ENCODE measurements around the gene ALOX12.

ALOX12 gene

GRCh38 chr17:7020894-7021664, 25.2 kb downstream of the ALOX12 start:
- 83 to 86% methylated on average over 11 of the region's 11 CpGs for WGBS, 2 experiments
- Histone ChIP-seq H3K4me1 (ENCODE audit: control insufficient read depth, insufficient read depth, low read length) (no peaks in the 10 kb centered on the region), H3K9me3 (ENCODE audit: control insufficient read depth, low read length) (no peaks in the 10 kb centered on the region), H3K27me3 (ENCODE audit: control insufficient read depth, insufficient read depth, low read length, poor library complexity, severe bottlenecking) (peaks cover 47% of the 10 kb centered on the region), H3K27ac (ENCODE audit: insufficient read depth, low read depth, low read length, poor library complexity, severe bottlenecking) (no peak overlapping the region), H3K4me3 (ENCODE audit: insufficient read depth, low read depth, low read length) (no peak overlapping the region), H3K36me3 (ENCODE audit: control insufficient read depth, insufficient read depth, low read length) (no peaks in the 10 kb centered on the region)

- Histone ChIP-seq H3K36me3 (ENCODE audit: control insufficient read depth, insufficient read depth, low read length) (no peaks in the 10 kb centered on the region), H3K4me1 (ENCODE audit: control insufficient read depth, insufficient read depth, low read length) (no peaks in the 10 kb centered on the region), H3K27ac (ENCODE audit: insufficient read depth, low read depth, low read length, poor library complexity, severe bottlenecking) (no peak overlapping the region), H3K27me3 (ENCODE audit: control insufficient read depth, insufficient read depth, low read length, poor library complexity, severe bottlenecking) (peaks cover 47% of the 10 kb centered on the region), H3K9me3 (ENCODE audit: control insufficient read depth, low read length) (no peaks in the 10 kb centered on the region), H3K4me3 (ENCODE audit: insufficient read depth, low read depth, low read length) (peak overlapping the region; percentile 22)
- 11 to 12% methylated on average over 53 of the region's 53 CpGs for WGBS, 2 experiments
These were observed 26.3 kb downstream of the ALOX12 start for GRCh38 chr17:7021993-7022778.

DNA sequence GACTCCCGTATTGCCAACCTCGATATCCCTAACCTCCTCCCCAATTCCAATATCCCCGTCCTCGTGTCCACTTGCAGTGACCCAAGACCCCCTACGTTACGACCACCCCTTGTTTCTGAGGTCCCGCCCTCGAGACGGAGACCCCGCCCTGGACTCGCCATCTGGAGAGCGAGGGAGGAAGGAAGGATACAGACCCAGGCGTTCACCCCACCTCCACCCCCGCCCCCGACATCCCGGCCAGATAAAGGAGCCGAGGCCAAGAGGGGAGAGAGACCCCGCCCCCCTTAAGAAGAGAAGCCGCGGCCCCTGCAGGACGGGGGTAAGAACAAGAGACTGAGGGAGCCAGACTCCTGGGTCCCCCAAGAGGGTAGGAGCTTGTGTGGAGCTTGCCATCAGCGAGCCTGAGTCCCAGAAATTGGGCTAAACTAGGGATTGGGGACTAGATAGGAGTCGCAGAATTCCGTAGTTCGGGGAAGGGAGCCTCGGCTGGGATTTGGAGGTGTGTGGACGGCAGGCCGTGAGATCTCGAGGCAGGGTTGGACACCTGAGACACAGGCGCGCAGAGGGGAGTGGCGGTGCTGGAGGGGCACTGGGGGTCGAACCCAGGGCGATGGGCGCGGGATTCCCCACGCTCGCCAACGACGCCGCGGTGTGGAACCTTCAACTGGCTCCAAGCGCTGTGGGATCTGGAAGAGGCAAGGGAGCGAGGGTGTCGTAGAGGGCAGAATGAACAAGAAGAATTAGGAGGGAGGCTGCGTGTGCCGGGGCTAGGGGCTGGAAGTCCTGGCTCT, 27.1 kb downstream of the ALOX12 start, which contains the start of gene BCL6B:
TSS of gene BCL6B (plus strand) at position 270 of the 791 bp plus-strand sequence. CDS start 622 bp downstream, outside the sequence.
- H3K36me3 ChIP-seq (ENCODE audit: control insufficient read depth, insufficient read depth, low read length) = no peaks in the 10 kb centered on the region
- peak within 1 kb of the TSS; percentile 22 for H3K4me3 ChIP-seq (ENCODE audit: insufficient read depth, low read depth, low read length)
- no peak within 1 kb of the TSS for H3K27ac ChIP-seq (ENCODE audit: insufficient read depth, low read depth, low read length, poor library complexity, severe bottlenecking)
- H3K27me3 ChIP-seq (ENCODE audit: control insufficient read depth, insufficient read depth, low read length, poor library complexity, severe bottlenecking) = peaks cover 47% of the 10 kb centered on the region
- H3K4me1 ChIP-seq (ENCODE audit: control insufficient read depth, insufficient read depth, low read length) = no peaks in the 10 kb centered on the region
- WGBS, 2 experiments = 48 to 51% methylated on average over 45 to 47 of the region's 47 CpGs
- H3K9me3 ChIP-seq (ENCODE audit: control insufficient read depth, low read length) = no peaks in the 10 kb centered on the region

- WGBS, 2 experiments = 51 to 54% methylated on average over 51 of the region's 51 CpGs
- Histone ChIP-seq H3K4me3 (ENCODE audit: insufficient read depth, low read depth, low read length) (no peak overlapping the region), H3K27ac (ENCODE audit: insufficient read depth, low read depth, low read length, poor library complexity, severe bottlenecking) (no peak overlapping the region)
These were observed 27.9 kb downstream of the ALOX12 start for GRCh38 chr17:7023576-7024401.

GRCh38 chr17:7024402-7024785, 28.5 kb downstream of the ALOX12 start:
- Histone ChIP-seq H3K4me1 (ENCODE audit: control insufficient read depth, insufficient read depth, low read length) (no peaks in the 10 kb centered on the region), H3K36me3 (ENCODE audit: control insufficient read depth, insufficient read depth, low read length) (no peaks in the 10 kb centered on the region), H3K27ac (ENCODE audit: insufficient read depth, low read depth, low read length, poor library complexity, severe bottlenecking) (no peak overlapping the region), H3K27me3 (ENCODE audit: control insufficient read depth, insufficient read depth, low read length, poor library complexity, severe bottlenecking) (peaks cover 47% of the 10 kb centered on the region), H3K9me3 (ENCODE audit: control insufficient read depth, low read length) (no peaks in the 10 kb centered on the region), H3K4me3 (ENCODE audit: insufficient read depth, low read depth, low read length) (no peak overlapping the region)
- 94% methylated on average over 8 of the region's 8 CpGs for WGBS, 2 experiments

More at GRCh38 chr17:7023576-7024401, 27.9 kb downstream of the ALOX12 start:
- Histone ChIP-seq H3K4me1 (ENCODE audit: control insufficient read depth, insufficient read depth, low read length) (no peaks in the 10 kb centered on the region), H3K36me3 (ENCODE audit: control insufficient read depth, insufficient read depth, low read length) (no peaks in the 10 kb centered on the region), H3K27me3 (ENCODE audit: control insufficient read depth, insufficient read depth, low read length, poor library complexity, severe bottlenecking) (peaks cover 47% of the 10 kb centered on the region), H3K9me3 (ENCODE audit: control insufficient read depth, low read length) (no peaks in the 10 kb centered on the region)

DNA sequence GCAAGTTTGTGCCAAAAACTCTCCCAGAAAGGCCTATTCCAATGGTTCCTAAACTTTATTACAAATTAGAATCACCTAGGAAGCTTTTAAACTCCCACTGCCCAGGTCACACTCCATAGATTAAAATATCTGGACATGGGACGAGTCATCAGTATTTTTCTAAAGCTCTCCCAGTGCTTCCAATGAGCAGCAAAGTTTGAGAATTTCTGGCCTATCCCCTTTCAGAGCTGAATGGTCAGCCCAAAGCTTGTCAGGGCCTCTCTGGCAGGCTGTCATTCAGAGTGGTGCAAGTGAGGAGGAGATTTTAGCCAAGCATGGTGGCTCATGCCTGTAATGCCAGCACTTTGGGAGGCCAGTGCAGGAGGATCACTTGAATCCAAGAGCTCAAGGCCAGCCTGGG, 29.4 kb downstream of the ALOX12 start:
- Histone ChIP-seq H3K27me3 (ENCODE audit: control insufficient read depth, insufficient read depth, low read length, poor library complexity, severe bottlenecking) (peaks cover 46% of the 10 kb centered on the region), H3K9me3 (ENCODE audit: control insufficient read depth, low read length) (no peaks in the 10 kb centered on the region), H3K27ac (ENCODE audit: insufficient read depth, low read depth, low read length, poor library complexity, severe bottlenecking) (no peak overlapping the region), H3K4me1 (ENCODE audit: control insufficient read depth, insufficient read depth, low read length) (no peaks in the 10 kb centered on the region), H3K4me3 (ENCODE audit: insufficient read depth, low read depth, low read length) (no peak overlapping the region), H3K36me3 (ENCODE audit: control insufficient read depth, insufficient read depth, low read length) (no peaks in the 10 kb centered on the region)
- 74 to 89% methylated on average over 1 of the region's 1 CpG for WGBS, 2 experiments

DNA sequence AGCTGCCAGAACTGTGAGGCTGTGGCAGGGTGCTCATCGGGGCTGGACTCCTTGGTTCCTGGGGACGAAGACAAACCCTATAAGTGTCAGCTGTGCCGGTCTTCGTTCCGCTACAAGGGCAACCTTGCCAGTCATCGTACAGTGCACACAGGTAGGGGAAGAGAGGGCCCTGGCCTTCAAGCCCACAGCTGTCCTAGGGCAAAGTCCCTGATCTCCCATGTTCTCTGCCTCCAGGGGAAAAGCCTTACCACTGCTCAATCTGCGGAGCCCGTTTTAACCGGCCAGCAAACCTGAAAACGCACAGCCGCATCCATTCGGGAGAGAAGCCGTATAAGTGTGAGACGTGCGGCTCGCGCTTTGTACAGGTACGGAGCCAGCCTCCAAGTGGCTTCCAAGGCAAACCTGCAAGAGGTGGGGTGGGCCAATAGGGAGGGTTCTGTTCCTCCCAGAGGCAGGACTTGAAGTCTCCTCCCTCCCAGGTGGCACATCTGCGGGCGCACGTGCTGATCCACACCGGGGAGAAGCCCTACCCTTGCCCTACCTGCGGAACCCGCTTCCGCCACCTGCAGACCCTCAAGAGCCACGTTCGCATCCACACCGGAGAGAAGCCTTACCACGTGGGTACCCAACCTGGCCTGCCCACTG, 30.7 kb downstream of the ALOX12 start:
- WGBS, 2 experiments = 94% methylated on average over 29 of the region's 29 CpGs
- Histone ChIP-seq H3K4me1 (ENCODE audit: control insufficient read depth, insufficient read depth, low read length) (no peaks in the 10 kb centered on the region), H3K27me3 (ENCODE audit: control insufficient read depth, insufficient read depth, low read length, poor library complexity, severe bottlenecking) (peaks cover 32% of the 10 kb centered on the region), H3K9me3 (ENCODE audit: control insufficient read depth, low read length) (no peaks in the 10 kb centered on the region), H3K36me3 (ENCODE audit: control insufficient read depth, insufficient read depth, low read length) (no peaks in the 10 kb centered on the region), H3K27ac (ENCODE audit: insufficient read depth, low read depth, low read length, poor library complexity, severe bottlenecking) (no peak overlapping the region), H3K4me3 (ENCODE audit: insufficient read depth, low read depth, low read length) (no peak overlapping the region)

GRCh38 chr17:7027335-7027734, 31.5 kb downstream of the ALOX12 start:
- Histone ChIP-seq H3K27me3 (ENCODE audit: control insufficient read depth, insufficient read depth, low read length, poor library complexity, severe bottlenecking) (peaks cover 25% of the 10 kb centered on the region), H3K9me3 (ENCODE audit: control insufficient read depth, low read length) (no peaks in the 10 kb centered on the region), H3K4me1 (ENCODE audit: control insufficient read depth, insufficient read depth, low read length) (no peaks in the 10 kb centered on the region), H3K27ac (ENCODE audit: insufficient read depth, low read depth, low read length, poor library complexity, severe bottlenecking) (no peak overlapping the region), H3K36me3 (ENCODE audit: control insufficient read depth, insufficient read depth, low read length) (no peaks in the 10 kb centered on the region), H3K4me3 (ENCODE audit: insufficient read depth, low read depth, low read length) (no peak overlapping the region)
- 90% methylated on average over 13 of the region's 13 CpGs for WGBS, 2 experiments

DNA sequence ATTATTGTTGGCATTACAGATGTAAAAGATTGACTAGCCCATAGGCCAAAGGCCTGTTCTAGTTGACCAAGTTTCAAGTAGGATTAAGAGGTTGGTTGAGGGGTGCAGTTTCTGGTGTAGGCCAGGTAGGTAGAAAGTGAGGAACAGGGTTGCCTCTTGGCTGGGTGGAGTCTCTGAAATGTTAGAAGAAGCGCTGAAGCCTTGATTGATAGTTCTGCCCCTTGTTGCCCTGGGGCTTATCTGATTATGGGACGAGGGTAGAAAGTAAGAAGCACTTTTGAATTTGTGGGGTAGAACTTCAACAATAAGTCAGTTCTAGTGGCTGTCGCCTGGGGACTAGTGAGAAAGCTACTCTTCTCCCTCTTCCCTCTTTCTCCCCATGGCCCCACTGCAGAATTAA, 33.2 kb downstream of the ALOX12 start:
- H3K27me3 ChIP-seq (ENCODE audit: control insufficient read depth, insufficient read depth, low read length, poor library complexity, severe bottlenecking) = peaks cover 7% of the 10 kb centered on the region
- no peaks in the 10 kb centered on the region for H3K4me1 ChIP-seq (ENCODE audit: control insufficient read depth, insufficient read depth, low read length)
- H3K27ac ChIP-seq (ENCODE audit: insufficient read depth, low read depth, low read length, poor library complexity, severe bottlenecking) = no peak overlapping the region
- H3K36me3 ChIP-seq (ENCODE audit: control insufficient read depth, insufficient read depth, low read length) = no peaks in the 10 kb centered on the region
- no peaks in the 10 kb centered on the region for H3K9me3 ChIP-seq (ENCODE audit: control insufficient read depth, low read length)
- WGBS, 2 experiments = 89 to 92% methylated on average over 2 to 3 of the region's 3 CpGs
- H3K4me3 ChIP-seq (ENCODE audit: insufficient read depth, low read depth, low read length) = no peak overlapping the region

All from ectodermal cell (in vitro differentiated cells).